Measurements from ENCODE around the gene RPS19BP1. TPM values are rescaled to one million over a fixed set of nuclear protein-coding genes. Genes with fewer than 3 reads are reported as not detected.

Gene RPS19BP1
- polyA plus RNA-seq, 1 experiment: 66.7 TPM

DNA sequence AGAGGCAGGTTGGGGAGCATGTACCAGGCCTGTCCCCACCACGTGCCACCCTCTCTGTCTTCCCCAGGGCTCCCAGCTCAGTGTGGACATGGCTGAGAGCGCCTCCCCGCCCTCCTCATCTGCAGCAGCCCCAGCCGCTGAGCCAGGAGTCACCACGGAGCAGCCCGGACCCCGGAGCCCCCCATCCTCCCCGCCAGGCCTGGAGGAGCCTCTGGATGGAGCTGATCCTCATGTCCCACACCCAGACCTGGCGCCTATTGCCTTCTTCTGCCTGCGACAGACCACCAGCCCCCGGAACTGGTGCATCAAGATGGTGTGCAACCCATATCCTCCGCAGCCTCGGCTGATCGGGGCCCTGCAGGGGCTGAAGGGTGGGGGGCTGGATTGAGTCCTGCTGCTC, 38.1 kb upstream of the RPS19BP1 start, which contains the start of gene CACNA1I:
TSS of gene CACNA1I (plus strand) at position 89 of the 400 bp plus-strand sequence. CDS start at position 89, 0 bp downstream.
- ChIA-PET CTCF (no interaction called here), POLR2A (no interaction called here)
- no peak within 1 kb of the TSS for H3K4me3 ChIP-seq (ENCODE audit: low read depth, low read length)
- no peaks in the 10 kb centered on the region; the same call in 1 of the 2 replicates for H3K27me3 ChIP-seq (ENCODE audit: control insufficient read depth, insufficient read depth, low read length)
- no peaks in the 10 kb centered on the region for H3K36me3 ChIP-seq (ENCODE audit: control insufficient read depth, insufficient read depth, low read length)
- DNase-seq (ENCODE audit: low read depth): no peak
- TF ChIP-seq, protein P1, sequence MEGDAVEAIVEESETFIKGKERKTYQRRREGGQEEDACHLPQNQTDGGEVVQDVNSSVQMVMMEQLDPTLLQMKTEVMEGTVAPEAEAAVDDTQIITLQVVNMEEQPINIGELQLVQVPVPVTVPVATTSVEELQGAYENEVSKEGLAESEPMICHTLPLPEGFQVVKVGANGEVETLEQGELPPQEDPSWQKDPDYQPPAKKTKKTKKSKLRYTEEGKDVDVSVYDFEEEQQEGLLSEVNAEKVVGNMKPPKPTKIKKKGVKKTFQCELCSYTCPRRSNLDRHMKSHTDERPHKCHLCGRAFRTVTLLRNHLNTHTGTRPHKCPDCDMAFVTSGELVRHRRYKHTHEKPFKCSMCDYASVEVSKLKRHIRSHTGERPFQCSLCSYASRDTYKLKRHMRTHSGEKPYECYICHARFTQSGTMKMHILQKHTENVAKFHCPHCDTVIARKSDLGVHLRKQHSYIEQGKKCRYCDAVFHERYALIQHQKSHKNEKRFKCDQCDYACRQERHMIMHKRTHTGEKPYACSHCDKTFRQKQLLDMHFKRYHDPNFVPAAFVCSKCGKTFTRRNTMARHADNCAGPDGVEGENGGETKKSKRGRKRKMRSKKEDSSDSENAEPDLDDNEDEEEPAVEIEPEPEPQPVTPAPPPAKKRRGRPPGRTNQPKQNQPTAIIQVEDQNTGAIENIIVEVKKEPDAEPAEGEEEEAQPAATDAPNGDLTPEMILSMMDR (IDR thresholded peaks at IDR 0.05; ENCODE audit: insufficient read depth, low read depth, low read length): no peak

DNA sequence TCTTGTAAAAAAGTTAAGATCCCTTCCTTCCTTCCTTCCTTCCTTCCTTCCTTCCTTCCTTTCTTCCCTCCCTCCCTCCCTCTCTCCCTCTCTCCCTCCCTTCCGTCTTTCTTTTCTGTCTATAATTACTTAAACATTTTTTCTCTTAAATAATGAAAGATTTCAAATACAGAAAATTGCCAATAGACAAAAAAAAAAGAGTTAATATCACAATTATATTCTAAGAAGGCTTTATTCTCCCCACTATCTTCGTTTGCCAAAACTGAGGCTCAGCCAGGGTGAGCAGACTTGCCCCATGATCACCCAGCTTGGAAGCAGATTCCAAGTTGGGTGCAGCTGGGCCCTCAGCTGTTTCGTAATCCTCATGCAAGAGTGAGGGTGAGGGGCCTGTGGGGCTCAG, 37.7 kb upstream of the RPS19BP1 start:
- ChIA-PET POLR2A (no interaction called here), CTCF (interaction anchor here (0.7 kb wide), 1 partner anchor 11 kb away, joined by 3 read pairs; no protein-coding TSS in a partner anchor)
- no peak for DNase-seq (ENCODE audit: low read depth)
- H3K27me3 ChIP-seq (ENCODE audit: control insufficient read depth, insufficient read depth, low read length): no peaks in the 10 kb centered on the region; the same call in 1 of the 2 replicates
- TF ChIP-seq, protein P1 (IDR thresholded peaks at IDR 0.05; ENCODE audit: insufficient read depth, low read depth, low read length): no peak
- H3K36me3 ChIP-seq (ENCODE audit: control insufficient read depth, insufficient read depth, low read length): no peaks in the 10 kb centered on the region
- no peak overlapping the region for H3K4me3 ChIP-seq (ENCODE audit: low read depth, low read length)

DNA sequence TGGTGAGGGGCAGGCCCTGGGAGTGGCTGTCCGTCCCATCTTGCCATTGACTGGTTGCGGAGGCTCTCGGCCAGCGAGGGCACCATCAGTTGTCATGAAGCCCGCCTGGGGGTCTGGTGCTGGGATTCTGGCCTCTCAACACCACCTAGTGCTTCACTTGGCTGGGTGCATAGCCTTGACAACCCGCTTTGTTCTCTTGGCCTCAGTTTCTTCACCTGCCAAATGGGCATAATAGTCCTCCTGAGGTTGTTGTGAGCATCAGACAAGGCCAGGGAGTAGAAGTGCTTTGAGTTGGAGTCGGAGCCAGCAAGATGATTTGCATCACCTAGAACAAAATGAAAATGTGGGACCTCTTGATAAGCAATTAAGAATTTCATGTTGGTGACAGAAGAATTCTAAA, 36.5 kb upstream of the RPS19BP1 start:
- POLR2A ChIA-PET: no interaction called here
- CTCF ChIA-PET: no interaction called here

DNA sequence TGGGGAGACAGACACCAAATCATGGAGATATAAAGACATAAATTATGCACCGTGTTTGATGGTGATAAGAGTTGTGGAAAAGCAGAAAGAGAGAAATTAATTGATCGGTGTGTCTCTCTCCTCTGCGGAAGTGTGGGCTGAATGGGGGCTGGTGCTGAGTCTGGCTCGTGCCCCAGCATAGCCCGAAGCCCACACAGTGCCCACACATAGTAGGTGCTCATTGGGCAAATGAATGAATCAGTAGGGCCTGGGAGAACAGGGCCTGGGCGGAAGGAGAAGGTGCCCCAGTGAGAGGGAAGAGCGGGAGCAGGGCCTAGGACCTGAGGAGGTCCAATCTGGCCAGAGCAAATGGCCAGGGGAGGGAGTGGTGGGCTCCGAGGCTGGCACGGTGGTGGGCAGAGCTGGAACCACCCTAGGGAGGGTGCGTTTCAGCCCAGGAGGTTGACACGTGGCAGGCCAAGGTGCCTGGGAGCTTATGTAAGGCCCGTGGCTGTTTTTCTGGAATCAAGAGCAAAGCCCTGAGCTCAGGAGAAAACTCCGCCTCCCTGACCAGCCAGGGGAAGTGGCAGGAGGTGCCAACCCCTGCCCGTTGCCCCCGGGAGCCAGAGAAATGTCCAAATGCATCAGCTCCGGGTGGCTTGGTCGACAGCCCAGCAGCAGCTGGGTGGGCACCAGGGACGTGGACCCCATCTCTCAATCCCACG, 35.9 kb upstream of the RPS19BP1 start:
- POLR2A ChIA-PET: no interaction called here
- no peaks in the 10 kb centered on the region for H3K36me3 ChIP-seq (ENCODE audit: control insufficient read depth, insufficient read depth, low read length)
- TF ChIP-seq, protein P1 (IDR thresholded peaks at IDR 0.05; ENCODE audit: insufficient read depth, low read depth, low read length): no peak
- no peaks in the 10 kb centered on the region; the same call in 1 of the 2 replicates for H3K27me3 ChIP-seq (ENCODE audit: control insufficient read depth, insufficient read depth, low read length)
- no peak for DNase-seq (ENCODE audit: low read depth)
- H3K4me3 ChIP-seq (ENCODE audit: low read depth, low read length): no peak overlapping the region
- CTCF ChIA-PET: no interaction called here

More for the DNA sequence above, 36.5 kb upstream of the RPS19BP1 start:
- TF ChIP-seq, protein P1 (IDR thresholded peaks at IDR 0.05; ENCODE audit: insufficient read depth, low read depth, low read length): no peak
- H3K36me3 ChIP-seq (ENCODE audit: control insufficient read depth, insufficient read depth, low read length): no peaks in the 10 kb centered on the region
- H3K4me3 ChIP-seq (ENCODE audit: low read depth, low read length): no peak overlapping the region
- H3K27me3 ChIP-seq (ENCODE audit: control insufficient read depth, insufficient read depth, low read length): no peaks in the 10 kb centered on the region; the same call in 1 of the 2 replicates
- no peak for DNase-seq (ENCODE audit: low read depth)

DNA sequence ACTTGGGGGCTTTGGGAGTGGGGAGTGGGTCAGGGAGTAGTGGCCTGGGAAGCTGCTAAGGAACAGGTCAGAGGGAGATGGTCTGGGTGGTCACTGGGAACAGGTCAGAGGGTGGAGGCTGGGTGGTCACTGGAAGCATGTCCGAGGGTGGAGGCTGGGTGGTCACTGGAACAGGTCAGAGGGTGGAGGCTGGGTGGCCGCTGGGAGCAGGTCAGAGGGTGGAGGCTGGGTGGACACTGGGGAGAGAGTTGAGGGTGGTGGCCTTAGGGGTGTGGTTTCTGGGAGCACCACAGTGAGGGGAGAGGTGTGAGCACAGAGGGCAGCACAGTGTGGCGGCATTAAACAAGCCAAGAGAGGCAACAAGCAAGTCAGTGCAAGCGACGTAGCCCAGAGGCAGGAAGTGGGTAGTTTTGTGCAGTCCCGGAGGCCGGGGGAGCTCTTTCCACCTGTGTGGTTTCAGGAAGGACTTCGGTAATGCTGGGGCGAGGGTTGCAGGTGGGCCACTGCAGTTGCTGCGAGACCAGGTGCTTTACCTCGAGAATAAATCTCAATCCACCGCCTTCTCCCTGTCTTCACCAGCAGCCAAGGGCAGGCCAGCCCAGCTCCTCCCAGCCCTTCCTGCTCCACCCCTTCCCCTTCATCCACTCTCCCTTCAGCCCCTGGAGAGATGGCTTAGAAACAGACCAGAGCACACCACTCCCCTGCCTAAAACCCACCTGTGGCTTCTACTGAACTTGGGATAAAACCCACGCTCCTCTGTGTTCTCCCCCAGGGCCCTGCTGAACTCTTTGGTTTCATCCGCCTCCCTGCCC, 34.8 kb upstream of the RPS19BP1 start:
- no peaks in the 10 kb centered on the region; the same call in 1 of the 2 replicates for H3K27me3 ChIP-seq (ENCODE audit: control insufficient read depth, insufficient read depth, low read length)
- TF ChIP-seq, protein P1 (IDR thresholded peaks at IDR 0.05; ENCODE audit: insufficient read depth, low read depth, low read length): no peak
- DNase-seq (ENCODE audit: low read depth): no peak
- H3K4me3 ChIP-seq (ENCODE audit: low read depth, low read length): no peak overlapping the region
- ChIA-PET CTCF (interaction anchor here (0.8 kb wide), 1 partner anchor 20 kb away, joined by 3 read pairs; no protein-coding TSS in a partner anchor), POLR2A (no interaction called here)
- H3K36me3 ChIP-seq (ENCODE audit: control insufficient read depth, insufficient read depth, low read length): no peaks in the 10 kb centered on the region

Measured in BJ (cell line).